Inferior parietal cortex (tissue), 1 donor: Measurements from ENCODE around the gene POU5F1.

ENCODE experiments used
- DNase-seq: peaks from one replicate; pipeline ENCODE4 v3.0.0-alpha.2; 2016; ENCODE audit errors: extremely low spot score

The POU5F1 gene

GRCh38 chr6:31114970-31115849 is 55.3 kb downstream of the POU5F1 start:
- peak; percentile 36 for DNase-seq

GRCh38 chr6:31114541-31114878 is 56.0 kb downstream of the POU5F1 start, which contains the start of gene PSORS1C1:
Gene PSORS1C1 (plus strand): TSS chr6:31114800. CDS start chr6:31129633, 14,833 bp downstream.
- DNase-seq: peak; percentile 27
